Mucosa of stomach (tissue), 1 donor: ENCODE results near the gene NDFIP1.
"Not testable (repeated sequence)": the region's sequence is repeated elsewhere in the genome, so short reads cannot be mapped to it uniquely, and the experiment has no call there.

Experiments
- H3K27me3 ChIP-seq: one replicate; pipeline ENCODE4 v1.7.0; 2013; ENCODE audit warnings: mild to moderate bottlenecking, low read length; ENCODE audit not compliant: control insufficient read depth, insufficient read depth
- H3K36me3 ChIP-seq: one replicate; pipeline ENCODE4 v1.7.0; 2013; ENCODE audit warnings: low read length; ENCODE audit not compliant: control insufficient read depth, insufficient read depth
- H3K4me1 ChIP-seq: one replicate; pipeline ENCODE4 v1.7.0; 2013; ENCODE audit warnings: mild to moderate bottlenecking, low read length; ENCODE audit not compliant: control insufficient read depth, insufficient read depth
- H3K4me3 ChIP-seq: one replicate; pipeline ENCODE4 v1.7.0; 2013; ENCODE audit warnings: low read length
- H3K9ac ChIP-seq: one replicate; pipeline ENCODE4 v1.7.0; 2013; ENCODE audit warnings: mild to moderate bottlenecking, low read length, moderate library complexity
- H3K9me3 ChIP-seq: one replicate; pipeline ENCODE4 v1.7.0; 2013; ENCODE audit warnings: mild to moderate bottlenecking, low read length, moderate library complexity; ENCODE audit not compliant: control insufficient read depth
- donor health status: Pancreatic carcinoma.

Gene NDFIP1

GRCh38 chr5:142078706-142079105 is 29.9 kb upstream of the NDFIP1 start:
- no peaks in the 10 kb centered on the region for H3K36me3 ChIP-seq
- peaks cover 7% of the 10 kb centered on the region for H3K4me1 ChIP-seq
- H3K9me3 ChIP-seq, result no peaks in the 10 kb centered on the region
- no peaks in the 10 kb centered on the region for H3K27me3 ChIP-seq
- H3K9ac ChIP-seq, result no peak overlapping the region
- no peak overlapping the region for H3K4me3 ChIP-seq

GRCh38 chr5:142079306-142079721 is 29.3 kb upstream of the NDFIP1 start:
- no peak overlapping the region for H3K9ac ChIP-seq
- H3K4me3 ChIP-seq, result no peak overlapping the region
- no peaks in the 10 kb centered on the region for H3K9me3 ChIP-seq
- no peaks in the 10 kb centered on the region for H3K36me3 ChIP-seq
- peaks cover under 1% of the 10 kb centered on the region for H3K4me1 ChIP-seq
- H3K27me3 ChIP-seq, result no peaks in the 10 kb centered on the region

DNA sequence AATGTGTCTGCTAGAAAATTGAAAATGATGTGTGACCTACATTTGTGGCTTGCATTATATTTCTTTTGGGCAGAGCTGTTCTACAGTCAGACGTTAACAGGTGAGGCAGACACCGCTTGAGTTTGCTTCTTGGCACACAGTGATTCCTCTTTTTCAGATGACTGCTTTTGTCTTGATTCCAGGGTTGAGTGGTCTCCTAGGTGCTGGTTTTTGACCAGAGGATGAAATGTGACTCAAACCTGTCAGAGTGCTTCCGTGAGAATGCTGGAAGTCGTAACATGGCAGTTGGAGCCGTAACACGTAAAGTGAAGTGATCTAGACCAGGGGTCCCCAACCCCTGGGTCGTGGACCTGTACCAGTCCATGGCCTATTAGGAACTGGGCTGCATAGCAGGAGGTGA is 28.3 kb upstream of the NDFIP1 start:
- Histone ChIP-seq H3K27me3 (no peaks in the 10 kb centered on the region), H3K9ac (no peak overlapping the region), H3K4me1 (no peaks in the 10 kb centered on the region), H3K9me3 (no peaks in the 10 kb centered on the region), H3K4me3 (no peak overlapping the region), H3K36me3 (no peaks in the 10 kb centered on the region)

DNA sequence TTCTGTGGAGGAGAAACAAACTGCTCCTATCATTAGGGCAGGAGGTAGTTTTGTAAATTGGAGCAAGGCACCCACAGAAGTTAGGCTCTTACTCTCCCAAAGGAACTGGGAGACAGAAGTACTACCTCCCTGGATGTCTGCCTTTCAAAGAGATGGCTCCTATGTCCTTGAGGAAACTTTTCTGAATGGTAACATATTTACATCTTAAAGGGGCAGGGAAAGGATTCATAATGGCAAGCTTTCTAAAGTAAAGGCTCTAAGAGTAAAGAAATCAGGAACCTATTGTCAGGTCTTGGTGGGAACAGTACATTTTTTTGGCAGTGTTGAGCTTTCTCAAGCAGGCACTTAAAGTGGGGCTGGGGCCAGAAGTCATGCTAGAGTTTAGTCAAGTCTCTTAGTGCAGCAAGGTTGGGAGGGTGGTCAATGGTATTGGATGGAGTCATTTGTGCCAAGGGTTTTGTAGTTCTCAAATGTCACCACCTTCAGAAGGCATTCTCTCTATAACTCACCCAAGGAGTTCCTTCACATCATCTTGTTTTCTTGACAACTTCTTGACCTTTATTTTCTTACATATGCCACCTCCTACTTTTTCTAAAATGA is 26.3 kb upstream of the NDFIP1 start:
- Histone ChIP-seq H3K4me3 (no peak overlapping the region), H3K27me3 (no peaks in the 10 kb centered on the region), H3K36me3 (no peaks in the 10 kb centered on the region), H3K4me1 (no peaks in the 10 kb centered on the region), H3K9me3 (no peaks in the 10 kb centered on the region), H3K9ac (no peak overlapping the region)

GRCh38 chr5:142086229-142086628 is 22.4 kb upstream of the NDFIP1 start:
- Histone ChIP-seq H3K4me1 (no peaks in the 10 kb centered on the region), H3K27me3 (no peaks in the 10 kb centered on the region), H3K4me3 (no peak overlapping the region), H3K36me3 (no peaks in the 10 kb centered on the region), H3K9me3 (no peaks in the 10 kb centered on the region), H3K9ac (no peak overlapping the region)

GRCh38 chr5:142086679-142087078 is 21.9 kb upstream of the NDFIP1 start:
- Histone ChIP-seq H3K4me3 (no peak overlapping the region), H3K4me1 (no peaks in the 10 kb centered on the region), H3K9ac (no peak overlapping the region), H3K9me3 (no peaks in the 10 kb centered on the region), H3K27me3 (no peaks in the 10 kb centered on the region), H3K36me3 (no peaks in the 10 kb centered on the region)

GRCh38 chr5:142087920-142088679 is 20.5 kb upstream of the NDFIP1 start:
- no peaks in the 10 kb centered on the region for H3K9me3 ChIP-seq
- no peaks in the 10 kb centered on the region for H3K36me3 ChIP-seq
- H3K4me3 ChIP-seq, result no peak overlapping the region
- no peaks in the 10 kb centered on the region for H3K4me1 ChIP-seq
- no peak overlapping the region for H3K9ac ChIP-seq
- no peaks in the 10 kb centered on the region for H3K27me3 ChIP-seq

GRCh38 chr5:142088855-142089479 is 19.6 kb upstream of the NDFIP1 start:
- H3K4me3 ChIP-seq, H3K9ac ChIP-seq, H3K9me3 ChIP-seq, H3K4me1 ChIP-seq, H3K36me3 ChIP-seq, H3K27me3 ChIP-seq: not testable (repeated sequence)

DNA sequence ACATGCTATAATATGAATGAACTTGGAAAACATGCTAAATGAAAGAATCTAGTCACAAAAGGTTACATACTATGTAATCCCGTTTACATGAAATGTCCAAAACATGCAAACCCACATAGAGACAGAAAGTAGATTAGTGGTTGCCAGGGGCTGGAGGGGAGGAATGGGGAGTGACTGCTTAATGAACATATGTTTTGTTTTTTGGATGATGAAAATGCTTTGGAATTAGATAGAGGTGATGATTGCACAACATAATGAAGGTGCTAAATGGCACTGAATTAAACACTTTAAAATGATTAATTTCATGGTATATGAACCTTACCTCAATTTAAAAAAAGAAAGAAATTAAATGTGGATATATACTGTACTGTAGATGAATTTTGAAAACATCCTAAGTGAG is 17.6 kb upstream of the NDFIP1 start:
- Histone ChIP-seq H3K4me3 (no peak overlapping the region), H3K36me3 (no peaks in the 10 kb centered on the region), H3K9ac (no peak overlapping the region), H3K27me3 (no peaks in the 10 kb centered on the region), H3K4me1 (peaks cover 6% of the 10 kb centered on the region), H3K9me3 (no peaks in the 10 kb centered on the region)

DNA sequence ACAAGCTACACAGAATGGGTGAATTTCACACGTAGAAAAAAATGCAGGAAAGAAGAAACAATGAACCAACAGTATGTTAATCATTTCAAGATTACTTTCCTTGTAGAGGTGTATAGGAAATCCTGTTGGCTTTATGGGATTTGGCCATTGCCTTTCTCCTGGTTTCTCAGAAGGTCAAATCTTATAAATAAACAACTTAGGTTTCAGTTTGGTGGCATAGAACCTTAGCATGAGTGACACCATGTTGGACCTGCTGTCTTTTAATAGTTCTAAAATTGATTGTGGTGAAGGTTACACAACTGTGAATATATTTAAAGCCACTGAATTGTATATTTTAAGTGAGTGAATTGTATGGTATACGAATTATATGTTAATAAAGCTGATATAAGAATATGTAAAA is 16.7 kb upstream of the NDFIP1 start:
- Histone ChIP-seq H3K4me1 (peaks cover 6% of the 10 kb centered on the region), H3K27me3 (no peaks in the 10 kb centered on the region), H3K9me3 (no peaks in the 10 kb centered on the region), H3K36me3 (no peaks in the 10 kb centered on the region), H3K9ac (no peak overlapping the region), H3K4me3 (no peak overlapping the region)

- H3K4me3 ChIP-seq, result no peak overlapping the region
- H3K4me1 ChIP-seq, result peaks cover 6% of the 10 kb centered on the region
- H3K36me3 ChIP-seq, result no peaks in the 10 kb centered on the region
- no peak overlapping the region for H3K9ac ChIP-seq
- no peaks in the 10 kb centered on the region for H3K9me3 ChIP-seq
- no peaks in the 10 kb centered on the region for H3K27me3 ChIP-seq
These were observed 13.5 kb upstream of the NDFIP1 start for GRCh38 chr5:142095035-142095434.

- Histone ChIP-seq H3K9me3 (no peaks in the 10 kb centered on the region), H3K27me3 (no peaks in the 10 kb centered on the region), H3K4me1 (peaks cover 6% of the 10 kb centered on the region), H3K36me3 (no peaks in the 10 kb centered on the region), H3K4me3 (no peak overlapping the region), H3K9ac (no peak overlapping the region)
These were observed 12.8 kb upstream of the NDFIP1 start for GRCh38 chr5:142095651-142096330.
